Panc1 (cell line): ENCODE results near the gene HLA-DRA. TPM values are rescaled to one million over a fixed set of nuclear protein-coding genes. Genes with fewer than 3 reads are reported as not detected.

Experiments used
- ATAC-seq: fragments of 200-7000 bp; cut with Tn5 transposase; 2 replicates; pipeline ENCODE4 v1.9.1; 2020; ENCODE audit warnings: mild to moderate bottlenecking, moderate library complexity
- BruUV-seq: library from RNA; stranded (reverse); fragments of 400-500 nt; replicated peaks from 2 replicates; lab custom pipeline; 2021; lab: Mats Ljungman, UMichigan
- CTCF ChIA-PET: fragments of 300-600 bp; sonication (Branson Sonifier 250); formaldehyde crosslinking; loops from one replicate; lab custom pipeline; 2022; ENCODE audit warnings: antibody characterized with exemption; lab: Charles Lee
- POLR2A ChIA-PET: fragments of 300-600 bp; sonication (Branson Sonifier 250); formaldehyde crosslinking; loops from one replicate; lab custom pipeline; 2022; ENCODE audit warnings: antibody characterized with exemption; lab: Charles Lee
- DNase-seq: peaks from one replicate; pipeline ENCODE4 v3.0.0-alpha.2; 2010; ENCODE audit warnings: low read depth, low spot score
- H3K27ac ChIP-seq: 2 replicates; pipeline ENCODE4 v1.5.1; 2011; ENCODE audit warnings: mild to moderate bottlenecking, low read length, inconsistent platforms
- H3K27me3 ChIP-seq: fragments of 200-500 bp; sonication (Bioruptor generic); 2 replicates; pipeline ENCODE4 v1.6.0; 2014; ENCODE audit warnings: low read length, inconsistent platforms; ENCODE audit not compliant: control insufficient read depth, insufficient read depth
- H3K36me3 ChIP-seq: fragments of 200-500 bp; sonication (Bioruptor generic); 2 replicates; pipeline ENCODE4 v1.5.1; 2014; ENCODE audit warnings: inconsistent platforms, mild to moderate bottlenecking, low read length, moderate library complexity; ENCODE audit not compliant: control insufficient read depth, insufficient read depth
- H3K4me1 ChIP-seq: 2 replicates; pipeline ENCODE4 v1.5.1; 2011; ENCODE audit warnings: inconsistent platforms, mild to moderate bottlenecking, low read length, moderate library complexity; ENCODE audit not compliant: control insufficient read depth, insufficient read depth
- H3K4me3 ChIP-seq, 2 experiments: 2 replicates each; pipeline ENCODE4 v1.5.1; 2011 to 2012; ENCODE audit warnings: low read depth in 2 of 2, low read length in 2 of 2, mild to moderate bottlenecking in 2 of 2, inconsistent platforms in 1 of 2, moderate library complexity in 1 of 2
- H3K9me3 ChIP-seq: fragments of 200-500 bp; sonication (Bioruptor generic); 2 replicates; pipeline ENCODE4 v1.5.1; 2014; ENCODE audit warnings: low read depth, mild to moderate bottlenecking, inconsistent platforms, low read length, moderate library complexity; ENCODE audit not compliant: control insufficient read depth, insufficient read depth
- POLR2AphosphoS5 ChIP-seq: IDR thresholded peaks from 2 replicates; pipeline ENCODE4 v1.6.1; 2012; ENCODE audit warnings: mild to moderate bottlenecking, low read depth, low read length, moderate library complexity
- SIN3A ChIP-seq: IDR thresholded peaks from 2 replicates; pipeline ENCODE4 v1.6.1; 2012; ENCODE audit warnings: low read depth, mild to moderate bottlenecking, low read length, moderate library complexity, borderline replicate concordance; ENCODE audit not compliant: insufficient read depth
- TCF7L2 ChIP-seq: IDR thresholded peaks from 2 replicates; pipeline ENCODE4 v1.6.1; 2011; ENCODE audit warnings: mild to moderate bottlenecking, low read depth, low read length, inconsistent platforms
- in situ Hi-C: cut with HindIII; loops from 2 replicates; pipeline ENCODE4 v1.10.0; 2016; ENCODE audit warnings: low sequenced_read_pairs, low pct_unique_long_range_greater_than_20kb
- intact Hi-C: fragments of 100-400 bp; cut with micrococcal nuclease; formaldehyde crosslinking; loops from one replicate; pipeline ENCODE4 v1.10.0; 2022; ENCODE audit not compliant: unreplicated experiment
- total RNA-seq: library from RNA; stranded (reverse); gene quantifications from one replicate; pipeline ENCODE4 v1.2.1, GENCODE V29; 2021; ENCODE audit not compliant: unreplicated experiment
- TF ChIP-seq, protein P1 (sequence below): fragments of 450-650 bp; IDR thresholded peaks from 2 replicates; pipeline ENCODE4 v1.5.1; 2017; ENCODE audit warnings: mild to moderate bottlenecking
- TF ChIP-seq, protein P2 (sequence below), 2 experiments: IDR thresholded peaks; 2 replicates each; pipeline ENCODE4 v1.6.1; 2011 to 2012; ENCODE audit warnings: low read depth in 2 of 2, control low read depth in 1 of 2, low read length in 1 of 2, mild to moderate bottlenecking in 1 of 2, moderate library complexity in 1 of 2; ENCODE audit not compliant: insufficient read depth in 1 of 2

The HLA-DRA gene
- total RNA-seq, 1 experiment from 2014 or later = 1.7 TPM

DNA sequence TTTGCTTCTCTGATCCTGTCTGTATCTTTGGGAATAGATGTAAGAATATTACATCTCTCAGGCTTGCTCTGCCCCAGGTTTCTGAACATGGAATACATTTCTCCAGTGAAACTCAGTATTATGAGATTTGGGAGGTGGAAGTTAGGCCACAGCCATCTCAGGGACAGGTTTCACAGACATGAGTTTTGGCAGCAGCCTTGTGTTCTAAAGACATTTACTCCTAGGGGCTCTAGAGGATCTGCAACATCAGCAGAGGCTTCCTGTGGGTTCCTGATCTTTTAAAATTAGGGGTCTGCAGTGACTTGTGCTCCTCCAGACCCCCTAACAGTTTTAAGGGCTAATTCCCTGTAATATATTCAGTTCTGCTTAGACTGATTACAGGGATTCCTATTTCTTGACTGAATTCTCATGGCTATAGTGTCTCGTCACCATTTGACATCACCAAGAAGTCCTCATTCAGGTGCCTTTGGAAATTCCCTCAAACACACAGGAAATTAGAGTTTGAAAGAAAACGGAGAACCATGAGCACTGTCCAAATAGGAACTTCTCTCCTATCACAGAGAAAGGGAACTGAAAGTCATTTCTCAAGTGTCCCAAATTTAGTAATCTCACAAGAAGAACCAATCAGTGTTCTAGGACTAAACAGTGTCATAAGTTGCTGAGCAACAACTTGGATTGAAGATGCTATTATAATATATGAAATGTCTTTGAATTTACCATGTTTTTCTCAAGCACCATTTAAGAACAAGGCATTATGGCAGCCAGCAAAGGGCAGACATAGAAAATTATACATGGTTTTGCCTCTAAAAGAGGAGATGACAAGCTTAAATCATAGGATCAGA, 2.5 kb upstream of the HLA-DRA start:
- intact Hi-C loops (no loop called here), in situ Hi-C loops (no loop called here)
- POLR2A ChIA-PET = no interaction called here
- CTCF ChIA-PET = no interaction called here
- BruUV-seq = no TSS peak
- TF ChIP-seq, protein P1, sequence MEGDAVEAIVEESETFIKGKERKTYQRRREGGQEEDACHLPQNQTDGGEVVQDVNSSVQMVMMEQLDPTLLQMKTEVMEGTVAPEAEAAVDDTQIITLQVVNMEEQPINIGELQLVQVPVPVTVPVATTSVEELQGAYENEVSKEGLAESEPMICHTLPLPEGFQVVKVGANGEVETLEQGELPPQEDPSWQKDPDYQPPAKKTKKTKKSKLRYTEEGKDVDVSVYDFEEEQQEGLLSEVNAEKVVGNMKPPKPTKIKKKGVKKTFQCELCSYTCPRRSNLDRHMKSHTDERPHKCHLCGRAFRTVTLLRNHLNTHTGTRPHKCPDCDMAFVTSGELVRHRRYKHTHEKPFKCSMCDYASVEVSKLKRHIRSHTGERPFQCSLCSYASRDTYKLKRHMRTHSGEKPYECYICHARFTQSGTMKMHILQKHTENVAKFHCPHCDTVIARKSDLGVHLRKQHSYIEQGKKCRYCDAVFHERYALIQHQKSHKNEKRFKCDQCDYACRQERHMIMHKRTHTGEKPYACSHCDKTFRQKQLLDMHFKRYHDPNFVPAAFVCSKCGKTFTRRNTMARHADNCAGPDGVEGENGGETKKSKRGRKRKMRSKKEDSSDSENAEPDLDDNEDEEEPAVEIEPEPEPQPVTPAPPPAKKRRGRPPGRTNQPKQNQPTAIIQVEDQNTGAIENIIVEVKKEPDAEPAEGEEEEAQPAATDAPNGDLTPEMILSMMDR = no peak
- TF ChIP-seq TCF7L2 (no peak), SIN3A (no peak)
- TF ChIP-seq, protein P2, sequence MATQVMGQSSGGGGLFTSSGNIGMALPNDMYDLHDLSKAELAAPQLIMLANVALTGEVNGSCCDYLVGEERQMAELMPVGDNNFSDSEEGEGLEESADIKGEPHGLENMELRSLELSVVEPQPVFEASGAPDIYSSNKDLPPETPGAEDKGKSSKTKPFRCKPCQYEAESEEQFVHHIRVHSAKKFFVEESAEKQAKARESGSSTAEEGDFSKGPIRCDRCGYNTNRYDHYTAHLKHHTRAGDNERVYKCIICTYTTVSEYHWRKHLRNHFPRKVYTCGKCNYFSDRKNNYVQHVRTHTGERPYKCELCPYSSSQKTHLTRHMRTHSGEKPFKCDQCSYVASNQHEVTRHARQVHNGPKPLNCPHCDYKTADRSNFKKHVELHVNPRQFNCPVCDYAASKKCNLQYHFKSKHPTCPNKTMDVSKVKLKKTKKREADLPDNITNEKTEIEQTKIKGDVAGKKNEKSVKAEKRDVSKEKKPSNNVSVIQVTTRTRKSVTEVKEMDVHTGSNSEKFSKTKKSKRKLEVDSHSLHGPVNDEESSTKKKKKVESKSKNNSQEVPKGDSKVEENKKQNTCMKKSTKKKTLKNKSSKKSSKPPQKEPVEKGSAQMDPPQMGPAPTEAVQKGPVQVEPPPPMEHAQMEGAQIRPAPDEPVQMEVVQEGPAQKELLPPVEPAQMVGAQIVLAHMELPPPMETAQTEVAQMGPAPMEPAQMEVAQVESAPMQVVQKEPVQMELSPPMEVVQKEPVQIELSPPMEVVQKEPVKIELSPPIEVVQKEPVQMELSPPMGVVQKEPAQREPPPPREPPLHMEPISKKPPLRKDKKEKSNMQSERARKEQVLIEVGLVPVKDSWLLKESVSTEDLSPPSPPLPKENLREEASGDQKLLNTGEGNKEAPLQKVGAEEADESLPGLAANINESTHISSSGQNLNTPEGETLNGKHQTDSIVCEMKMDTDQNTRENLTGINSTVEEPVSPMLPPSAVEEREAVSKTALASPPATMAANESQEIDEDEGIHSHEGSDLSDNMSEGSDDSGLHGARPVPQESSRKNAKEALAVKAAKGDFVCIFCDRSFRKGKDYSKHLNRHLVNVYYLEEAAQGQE (IDR thresholded peaks at IDR 0.05; ENCODE audit: insufficient read depth in 1 of 2, low read depth in 2 of 2, low read length in 1 of 2) = no peak
- no peaks in the 10 kb centered on the region for H3K9me3 ChIP-seq
- H3K4me3 ChIP-seq = no peak overlapping the region
- no peak for ATAC-seq
- DNase-seq = no peak
- no peak overlapping the region for H3K27ac ChIP-seq
- no peaks in the 10 kb centered on the region for H3K4me1 ChIP-seq
- H3K36me3 ChIP-seq = no peaks in the 10 kb centered on the region
- H3K27me3 ChIP-seq = peaks cover 33% of the 10 kb centered on the region

DNA sequence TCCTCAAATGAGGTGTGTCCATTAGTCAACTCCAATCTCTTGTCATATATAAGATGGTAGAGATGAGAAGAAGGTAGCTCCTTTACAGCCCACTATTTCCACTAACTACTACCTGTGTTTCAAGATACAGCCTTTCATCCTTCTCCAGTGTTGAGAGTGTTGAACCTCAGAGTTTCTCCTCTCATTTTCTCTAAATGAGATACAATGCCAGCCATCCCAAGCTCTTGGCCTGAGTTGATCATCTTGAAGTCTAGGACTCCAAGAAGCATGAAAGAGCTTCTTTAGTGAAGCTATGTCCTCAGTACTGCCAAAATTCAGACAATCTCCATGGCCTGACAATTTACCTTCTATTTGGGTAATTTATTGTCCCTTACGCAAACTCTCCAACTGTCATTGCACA, 548 bp upstream of the HLA-DRA start:
- Histone ChIP-seq H3K27ac (no peak overlapping the region), H3K27me3 (peaks cover 30% of the 10 kb centered on the region), H3K4me3 (no peak overlapping the region), H3K36me3 (no peaks in the 10 kb centered on the region), H3K4me1 (no peaks in the 10 kb centered on the region), H3K9me3 (no peaks in the 10 kb centered on the region)
- DNase-seq (no peak), ATAC-seq (no peak)
- in situ Hi-C loops (no loop called here), intact Hi-C loops (no loop called here)
- ChIA-PET CTCF (interaction anchor here (0.6 kb wide), 1 partner anchor 12 kb away, joined by 4 read pairs; no protein-coding TSS in a partner anchor), POLR2A (no interaction called here)
- no TSS peak for BruUV-seq
- TF ChIP-seq POLR2AphosphoS5 (no peak), SIN3A (no peak)
- TF ChIP-seq, protein P1 = no peak
- TF ChIP-seq, protein P2 (IDR thresholded peaks at IDR 0.05; ENCODE audit: insufficient read depth in 1 of 2, low read depth in 2 of 2, low read length in 1 of 2) = no peak
